ENCODE measurements around the gene FREY1. TPM values are rescaled to one million over a fixed set of nuclear protein-coding genes. Genes with fewer than 3 reads are reported as not detected.

Gene FREY1
- total and polyA plus RNA-seq, 2 donors (not counting 3 experiments of a cell fraction or from before 2014, with no cell fraction given), result 0.84 to 1.1 TPM

DNA sequence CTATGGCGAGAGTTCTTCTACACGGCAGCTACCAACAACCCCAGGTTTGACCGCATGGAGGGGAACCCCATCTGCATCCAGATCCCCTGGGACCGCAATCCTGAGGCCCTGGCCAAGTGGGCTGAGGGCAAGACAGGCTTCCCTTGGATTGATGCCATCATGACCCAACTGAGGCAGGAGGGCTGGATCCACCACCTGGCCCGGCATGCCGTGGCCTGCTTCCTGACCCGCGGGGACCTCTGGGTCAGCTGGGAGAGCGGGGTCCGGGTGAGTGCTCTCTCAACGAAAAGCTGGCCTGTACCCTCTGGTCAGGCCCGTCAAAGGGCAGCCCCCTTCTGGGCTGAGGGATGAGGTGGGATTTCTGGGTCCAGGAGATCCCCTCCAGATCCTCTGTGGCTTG lies 37.5 kb downstream of the FREY1 start:
- no peaks in the 10 kb centered on the region for H3K4me1 ChIP-seq (ENCODE audit: control insufficient read depth, extremely low read depth, insufficient read depth, low read length)
- TF ChIP-seq FOS (IDR thresholded peaks at IDR 0.05; ENCODE audit: borderline replicate concordance, insufficient read depth, low read length) (no peak), EZH2 (IDR thresholded peaks at IDR 0.05; ENCODE audit: borderline replicate concordance, low read depth, low read length, severe bottlenecking) (no peak), JUN (IDR thresholded peaks at IDR 0.05; ENCODE audit: borderline replicate concordance, insufficient read depth, insufficient read length, low read depth) (no peak), MYC (IDR thresholded peaks at IDR 0.05; ENCODE audit: low read depth, low read length) (no peak), POLR2AphosphoS5 (IDR thresholded peaks at IDR 0.05; ENCODE audit: insufficient read depth, low read depth, low read length) (no peak), GATA2 (IDR thresholded peaks at IDR 0.05; ENCODE audit: insufficient read depth, insufficient read length, low read depth, low read length) (no peak), POLR2A (IDR thresholded peaks at IDR 0.05; ENCODE audit: low read depth, low read length) (no peak)
- TF ChIP-seq, protein P1, sequence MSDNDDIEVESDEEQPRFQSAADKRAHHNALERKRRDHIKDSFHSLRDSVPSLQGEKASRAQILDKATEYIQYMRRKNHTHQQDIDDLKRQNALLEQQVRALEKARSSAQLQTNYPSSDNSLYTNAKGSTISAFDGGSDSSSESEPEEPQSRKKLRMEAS (IDR thresholded peaks at IDR 0.05; ENCODE audit: insufficient read depth, insufficient read length), result no peak
- TF ChIP-seq, protein P2, sequence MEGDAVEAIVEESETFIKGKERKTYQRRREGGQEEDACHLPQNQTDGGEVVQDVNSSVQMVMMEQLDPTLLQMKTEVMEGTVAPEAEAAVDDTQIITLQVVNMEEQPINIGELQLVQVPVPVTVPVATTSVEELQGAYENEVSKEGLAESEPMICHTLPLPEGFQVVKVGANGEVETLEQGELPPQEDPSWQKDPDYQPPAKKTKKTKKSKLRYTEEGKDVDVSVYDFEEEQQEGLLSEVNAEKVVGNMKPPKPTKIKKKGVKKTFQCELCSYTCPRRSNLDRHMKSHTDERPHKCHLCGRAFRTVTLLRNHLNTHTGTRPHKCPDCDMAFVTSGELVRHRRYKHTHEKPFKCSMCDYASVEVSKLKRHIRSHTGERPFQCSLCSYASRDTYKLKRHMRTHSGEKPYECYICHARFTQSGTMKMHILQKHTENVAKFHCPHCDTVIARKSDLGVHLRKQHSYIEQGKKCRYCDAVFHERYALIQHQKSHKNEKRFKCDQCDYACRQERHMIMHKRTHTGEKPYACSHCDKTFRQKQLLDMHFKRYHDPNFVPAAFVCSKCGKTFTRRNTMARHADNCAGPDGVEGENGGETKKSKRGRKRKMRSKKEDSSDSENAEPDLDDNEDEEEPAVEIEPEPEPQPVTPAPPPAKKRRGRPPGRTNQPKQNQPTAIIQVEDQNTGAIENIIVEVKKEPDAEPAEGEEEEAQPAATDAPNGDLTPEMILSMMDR (IDR thresholded peaks at IDR 0.05; ENCODE audit: extremely low read depth in 1 of 2, insufficient read depth in 1 of 2, low read depth in 1 of 2, low read length in 2 of 2), result no peak
- no TSS peak for BruUV-seq (replicated peaks)
- no peak overlapping the region for H3K27ac ChIP-seq (ENCODE audit: insufficient read depth, low read depth, low read length)
- DNase-seq (ENCODE audit: low read depth, low spot score) (no peak), FAIRE-seq (no peak)
- CTCF ChIA-PET, result interaction anchor here (1.1 kb wide), 1 partner anchor 27 kb away, joined by 6 read pairs; no protein-coding TSS in a partner anchor
- intact Hi-C loops (cut with micrococcal nuclease) (no loop called here), dilution Hi-C loops (cut with MboI; ENCODE audit: extremely low pct_ligation_motif_present, low sequenced_read_pairs) (no loop called here)
- no peak overlapping the region for H3K4me2 ChIP-seq (ENCODE audit: insufficient read depth, low read length)
- H3K36me3 ChIP-seq (ENCODE audit: control insufficient read depth in 2 of 2, extremely low read depth in 1 of 2, insufficient read depth in 2 of 2, low read length in 2 of 2), result peaks cover 5 to 48% of the 10 kb centered on the region in 2 experiments
- no peaks in the 10 kb centered on the region for H3K9me3 ChIP-seq (replicated peaks; ENCODE audit: control insufficient read depth, insufficient read depth, low read length)
- H3K4me3 ChIP-seq (replicated peaks in 1 of 3; ENCODE audit: insufficient read depth in 1 of 3, low read depth in 1 of 3, low read length in 3 of 3), result no peak overlapping the region
- H3K27me3 ChIP-seq (ENCODE audit: control insufficient read depth in 2 of 2, insufficient read depth in 2 of 2, low read length in 2 of 2), result no peaks in the 10 kb centered on the region
- no peak overlapping the region for H3K9ac ChIP-seq (replicated peaks; ENCODE audit: extremely low read depth, insufficient read depth, low read length)
- H3K9me1 ChIP-seq (replicated peaks; ENCODE audit: control insufficient read depth, extremely low read depth, insufficient read depth, low read length), result no peaks in the 10 kb centered on the region
- no peaks in the 10 kb centered on the region for H3K79me2 ChIP-seq (ENCODE audit: control insufficient read depth, insufficient read depth, low read length)
- no peaks in the 10 kb centered on the region for H4K20me1 ChIP-seq (replicated peaks; ENCODE audit: control insufficient read depth, extremely low read depth, insufficient read depth, low read length)
- POLR2A ChIA-PET, result no interaction called here
- no peak overlapping the region for H2AFZ ChIP-seq (ENCODE audit: low read depth, low read length)
